ENCODE data around the gene TRPV4.
A peak's percentile ranks its signal among the peaks of the same experiment; 100 is the strongest.

GRCh38 chr12:109833307-109834189 is at the start of gene TRPV4:
- TF ChIP-seq, protein P1, sequence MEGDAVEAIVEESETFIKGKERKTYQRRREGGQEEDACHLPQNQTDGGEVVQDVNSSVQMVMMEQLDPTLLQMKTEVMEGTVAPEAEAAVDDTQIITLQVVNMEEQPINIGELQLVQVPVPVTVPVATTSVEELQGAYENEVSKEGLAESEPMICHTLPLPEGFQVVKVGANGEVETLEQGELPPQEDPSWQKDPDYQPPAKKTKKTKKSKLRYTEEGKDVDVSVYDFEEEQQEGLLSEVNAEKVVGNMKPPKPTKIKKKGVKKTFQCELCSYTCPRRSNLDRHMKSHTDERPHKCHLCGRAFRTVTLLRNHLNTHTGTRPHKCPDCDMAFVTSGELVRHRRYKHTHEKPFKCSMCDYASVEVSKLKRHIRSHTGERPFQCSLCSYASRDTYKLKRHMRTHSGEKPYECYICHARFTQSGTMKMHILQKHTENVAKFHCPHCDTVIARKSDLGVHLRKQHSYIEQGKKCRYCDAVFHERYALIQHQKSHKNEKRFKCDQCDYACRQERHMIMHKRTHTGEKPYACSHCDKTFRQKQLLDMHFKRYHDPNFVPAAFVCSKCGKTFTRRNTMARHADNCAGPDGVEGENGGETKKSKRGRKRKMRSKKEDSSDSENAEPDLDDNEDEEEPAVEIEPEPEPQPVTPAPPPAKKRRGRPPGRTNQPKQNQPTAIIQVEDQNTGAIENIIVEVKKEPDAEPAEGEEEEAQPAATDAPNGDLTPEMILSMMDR (IDR thresholded peaks at IDR 0.05; ENCODE audit: extremely low read depth in 1 of 2, insufficient read depth in 1 of 2, low read depth in 1 of 2, low read length in 2 of 2) = no peak
- TF ChIP-seq POLR2AphosphoS5 (IDR thresholded peaks at IDR 0.05; ENCODE audit: insufficient read depth, low read depth, low read length) (peak; percentile 58), POLR2A (IDR thresholded peaks at IDR 0.05; ENCODE audit: low read depth, low read length) (peak; percentile 70), EZH2 (IDR thresholded peaks at IDR 0.05; ENCODE audit: borderline replicate concordance, low read depth, low read length, severe bottlenecking) (no peak)

Measured in endothelial cell of umbilical vein (primary cell).